Measurements from ENCODE around the gene BCL3.

The BCL3 gene

DNA sequence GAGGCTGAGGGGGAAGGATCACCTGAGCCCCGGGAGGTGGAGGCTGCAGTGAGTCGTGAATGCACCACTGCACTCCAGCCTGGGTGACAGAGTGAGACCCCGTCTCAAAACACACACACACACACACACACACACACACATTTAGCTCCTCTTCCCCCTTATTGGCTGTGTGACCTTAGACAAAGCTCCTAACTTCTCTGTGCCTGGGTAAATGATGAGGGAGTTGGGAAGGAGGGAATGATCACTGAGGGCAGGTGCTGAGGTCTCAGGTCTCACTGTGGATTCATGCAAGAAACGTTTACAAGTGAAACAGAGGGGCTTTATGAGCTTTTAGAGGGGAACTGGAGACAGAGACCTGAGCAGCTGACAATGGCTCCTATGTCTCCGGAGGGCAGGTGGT is 16.9 kb upstream of the BCL3 start:
- Histone ChIP-seq H3K4me3 (ENCODE audit: low read length) (no peak overlapping the region), H3K36me3 (replicated peaks; ENCODE audit: low read depth, low read length) (no peaks in the 10 kb centered on the region), H3K27ac (ENCODE audit: low read length) (no peak overlapping the region), H4K20me1 (ENCODE audit: insufficient read depth, low read length) (no peaks in the 10 kb centered on the region), H3K79me2 (ENCODE audit: low read length) (no peaks in the 10 kb centered on the region), H3K4me1 (ENCODE audit: low read length) (peaks cover 10% of the 10 kb centered on the region), H3K9me3 (ENCODE audit: insufficient read depth, low read length) (no peaks in the 10 kb centered on the region), H3K4me2 (ENCODE audit: low read length) (no peak overlapping the region), H3K27me3 (ENCODE audit: low read depth, low read length) (peaks cover 20% of the 10 kb centered on the region), H2AFZ (ENCODE audit: low read depth, low read length) (no peak overlapping the region), H3K9ac (ENCODE audit: low read length) (no peak overlapping the region)
- TF ChIP-seq, protein P1, sequence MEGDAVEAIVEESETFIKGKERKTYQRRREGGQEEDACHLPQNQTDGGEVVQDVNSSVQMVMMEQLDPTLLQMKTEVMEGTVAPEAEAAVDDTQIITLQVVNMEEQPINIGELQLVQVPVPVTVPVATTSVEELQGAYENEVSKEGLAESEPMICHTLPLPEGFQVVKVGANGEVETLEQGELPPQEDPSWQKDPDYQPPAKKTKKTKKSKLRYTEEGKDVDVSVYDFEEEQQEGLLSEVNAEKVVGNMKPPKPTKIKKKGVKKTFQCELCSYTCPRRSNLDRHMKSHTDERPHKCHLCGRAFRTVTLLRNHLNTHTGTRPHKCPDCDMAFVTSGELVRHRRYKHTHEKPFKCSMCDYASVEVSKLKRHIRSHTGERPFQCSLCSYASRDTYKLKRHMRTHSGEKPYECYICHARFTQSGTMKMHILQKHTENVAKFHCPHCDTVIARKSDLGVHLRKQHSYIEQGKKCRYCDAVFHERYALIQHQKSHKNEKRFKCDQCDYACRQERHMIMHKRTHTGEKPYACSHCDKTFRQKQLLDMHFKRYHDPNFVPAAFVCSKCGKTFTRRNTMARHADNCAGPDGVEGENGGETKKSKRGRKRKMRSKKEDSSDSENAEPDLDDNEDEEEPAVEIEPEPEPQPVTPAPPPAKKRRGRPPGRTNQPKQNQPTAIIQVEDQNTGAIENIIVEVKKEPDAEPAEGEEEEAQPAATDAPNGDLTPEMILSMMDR (IDR thresholded peaks at IDR 0.05; ENCODE audit: low read depth, low read length) = no peak
- TF ChIP-seq EZH2phosphoT487 (IDR thresholded peaks at IDR 0.05; ENCODE audit: low read depth) = no peak

DNA sequence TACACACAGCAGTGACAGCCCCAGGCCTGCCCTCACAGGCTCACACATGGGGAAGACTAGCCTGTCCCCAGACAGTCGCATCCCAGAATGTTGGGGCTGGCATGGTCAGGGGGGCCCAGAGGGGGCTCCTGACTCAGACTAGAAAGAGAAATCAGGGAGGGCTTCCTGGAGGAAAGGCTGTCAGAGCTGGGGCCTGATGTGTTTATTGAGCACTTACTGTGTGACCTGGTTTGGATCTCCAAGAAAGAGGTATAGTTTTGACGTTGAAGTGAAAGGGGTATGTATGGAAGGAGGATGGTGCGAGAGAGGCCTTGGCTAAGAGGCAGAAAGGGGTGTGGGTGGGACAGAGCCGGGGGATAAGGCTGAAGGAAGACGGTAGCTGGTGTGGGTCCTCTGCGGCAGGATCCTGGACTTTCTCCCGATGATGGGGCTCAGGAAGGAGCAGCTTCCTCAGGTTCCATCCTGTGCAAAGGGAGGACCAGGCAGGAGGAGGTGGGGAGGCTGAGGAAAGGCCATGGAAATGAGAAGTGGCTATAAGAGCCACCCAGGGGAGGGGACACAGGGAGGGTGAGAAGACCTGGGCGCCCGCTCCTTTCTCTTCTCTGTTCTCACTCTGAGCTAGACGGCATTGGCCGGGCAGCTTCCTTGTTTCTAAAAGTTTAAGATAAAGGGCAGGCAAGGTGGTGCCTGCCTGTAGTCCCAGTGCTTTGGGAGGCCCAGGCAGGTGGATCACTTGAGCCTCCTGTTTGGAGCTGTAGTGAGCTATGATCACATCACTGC is 16.1 kb upstream of the BCL3 start:
- H3K9me3 ChIP-seq (ENCODE audit: insufficient read depth, low read length) = no peaks in the 10 kb centered on the region
- H3K4me3 ChIP-seq (ENCODE audit: low read length) = no peak overlapping the region
- no peak for TF ChIP-seq EZH2phosphoT487 (IDR thresholded peaks at IDR 0.05; ENCODE audit: low read depth)
- TF ChIP-seq, protein P1 (IDR thresholded peaks at IDR 0.05; ENCODE audit: low read depth, low read length) = no peak
- H3K4me1 ChIP-seq (ENCODE audit: low read length) = peaks cover 10% of the 10 kb centered on the region
- no peaks in the 10 kb centered on the region for H3K79me2 ChIP-seq (ENCODE audit: low read length)
- H3K27me3 ChIP-seq (ENCODE audit: low read depth, low read length) = peaks cover 25% of the 10 kb centered on the region
- no peaks in the 10 kb centered on the region for H3K36me3 ChIP-seq (replicated peaks; ENCODE audit: low read depth, low read length)
- H4K20me1 ChIP-seq (ENCODE audit: insufficient read depth, low read length) = no peaks in the 10 kb centered on the region
- no peak overlapping the region for H3K4me2 ChIP-seq (ENCODE audit: low read length)
- H2AFZ ChIP-seq (ENCODE audit: low read depth, low read length) = no peak overlapping the region
- H3K9ac ChIP-seq (ENCODE audit: low read length) = no peak overlapping the region
- H3K27ac ChIP-seq (ENCODE audit: low read length) = no peak overlapping the region

DNA sequence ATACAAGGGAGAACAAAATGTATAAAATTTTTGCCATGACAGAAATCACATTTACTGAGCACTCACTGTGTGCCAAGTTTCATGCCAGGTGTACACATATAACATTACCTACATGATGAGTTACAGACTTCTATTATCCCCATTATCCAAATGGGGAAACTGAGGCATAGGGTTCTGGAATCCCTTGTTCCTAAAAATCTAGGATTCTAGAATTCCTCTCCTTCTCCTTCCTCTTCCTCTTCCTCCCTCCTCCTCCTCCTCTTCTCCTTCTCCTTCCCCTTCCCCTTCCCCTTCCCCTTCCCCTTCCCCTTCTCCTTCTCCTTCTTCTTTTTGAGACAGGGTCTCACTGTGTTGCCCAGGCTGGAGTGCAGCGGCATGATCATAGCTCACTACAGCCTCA is 14.2 kb upstream of the BCL3 start:
- Histone ChIP-seq H2AFZ (ENCODE audit: low read depth, low read length) (no peak overlapping the region), H3K4me3 (ENCODE audit: low read length) (no peak overlapping the region), H4K20me1 (ENCODE audit: insufficient read depth, low read length) (no peaks in the 10 kb centered on the region), H3K36me3 (replicated peaks; ENCODE audit: low read depth, low read length) (no peaks in the 10 kb centered on the region), H3K79me2 (ENCODE audit: low read length) (no peaks in the 10 kb centered on the region), H3K27me3 (ENCODE audit: low read depth, low read length) (peaks cover 38% of the 10 kb centered on the region), H3K4me1 (ENCODE audit: low read length) (peaks cover 8% of the 10 kb centered on the region), H3K27ac (ENCODE audit: low read length) (no peak overlapping the region), H3K9ac (ENCODE audit: low read length) (no peak overlapping the region), H3K4me2 (ENCODE audit: low read length) (no peak overlapping the region), H3K9me3 (ENCODE audit: insufficient read depth, low read length) (no peaks in the 10 kb centered on the region)
- TF ChIP-seq, protein P1 (IDR thresholded peaks at IDR 0.05; ENCODE audit: low read depth, low read length) = no peak
- TF ChIP-seq EZH2phosphoT487 (IDR thresholded peaks at IDR 0.05; ENCODE audit: low read depth) = no peak

DNA sequence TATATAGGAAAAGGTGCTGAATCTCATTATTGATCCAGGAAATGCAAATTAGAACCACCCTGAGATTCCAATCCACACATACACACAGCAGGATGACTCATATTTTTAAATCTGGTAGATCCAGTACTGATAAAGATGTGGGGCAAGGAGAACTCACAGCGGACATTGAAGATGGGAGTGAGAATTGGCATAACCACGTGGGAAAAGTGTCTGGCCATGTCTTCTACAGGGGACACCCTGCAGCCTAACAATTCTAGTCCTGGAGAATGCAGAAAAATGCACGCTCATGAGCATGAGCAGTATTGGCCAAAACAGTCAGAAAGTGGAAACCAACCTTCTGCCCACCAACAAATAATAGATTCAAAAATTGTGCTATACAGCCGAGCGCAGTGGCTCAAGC is 13.5 kb upstream of the BCL3 start:
- Histone ChIP-seq H3K27ac (ENCODE audit: low read length) (no peak overlapping the region), H3K27me3 (ENCODE audit: low read depth, low read length) (peaks cover 38% of the 10 kb centered on the region)

More for the DNA sequence above, 13.5 kb upstream of the BCL3 start:
- Histone ChIP-seq H4K20me1 (ENCODE audit: insufficient read depth, low read length) (no peaks in the 10 kb centered on the region), H3K4me1 (ENCODE audit: low read length) (peaks cover 8% of the 10 kb centered on the region), H3K4me2 (ENCODE audit: low read length) (no peak overlapping the region), H3K79me2 (ENCODE audit: low read length) (no peaks in the 10 kb centered on the region), H3K9ac (ENCODE audit: low read length) (no peak overlapping the region), H2AFZ (ENCODE audit: low read depth, low read length) (no peak overlapping the region), H3K4me3 (ENCODE audit: low read length) (no peak overlapping the region), H3K36me3 (replicated peaks; ENCODE audit: low read depth, low read length) (no peaks in the 10 kb centered on the region), H3K9me3 (ENCODE audit: insufficient read depth, low read length) (no peaks in the 10 kb centered on the region)
- TF ChIP-seq EZH2phosphoT487 (IDR thresholded peaks at IDR 0.05; ENCODE audit: low read depth) = no peak
- TF ChIP-seq, protein P1 (IDR thresholded peaks at IDR 0.05; ENCODE audit: low read depth, low read length) = no peak

Data from OCI-LY3 (cell line).